Neural cell (in vitro differentiated cells): ENCODE measurements around the gene ANTXR1.

Experiments used
- EP300 ChIP-seq: fragments of 450-650 bp; conservative IDR thresholded peaks from 2 replicates; pipeline ENCODE4 v1.6.1; 2014; ENCODE audit warnings: antibody characterized with exemption, mild to moderate bottlenecking, moderate library complexity; ENCODE audit not compliant: poor library complexity, severe bottlenecking
- EZH2 ChIP-seq: fragments of 200-600, 300-800 bp; shearing (Covaris generic), sonication (generic); IDR thresholded peaks from 2 replicates; pipeline ENCODE4 v1.6.1; 2014; ENCODE audit warnings: antibody characterized with exemption, low read length, borderline replicate concordance, mild to moderate bottlenecking; ENCODE audit not compliant: insufficient read depth, poor library complexity, severe bottlenecking
- RAD21 ChIP-seq: fragments of 450-650 bp; conservative IDR thresholded peaks from 2 replicates; pipeline ENCODE4 v1.6.1; 2014; ENCODE audit warnings: antibody characterized with exemption, mild to moderate bottlenecking, moderate library complexity
- SMC3 ChIP-seq: fragments of 450-650 bp; conservative IDR thresholded peaks from 2 replicates; pipeline ENCODE4 v1.6.1; 2014; ENCODE audit warnings: antibody characterized with exemption, mild to moderate bottlenecking, moderate library complexity; ENCODE audit not compliant: poor library complexity
- TAF1 ChIP-seq: IDR thresholded peaks from 2 replicates; pipeline ENCODE4 v1.6.1; 2012; ENCODE audit warnings: low read depth
- TF ChIP-seq, protein P1 (sequence below): fragments of 450-650 bp; IDR thresholded peaks from 2 replicates; pipeline ENCODE4 v1.5.1; 2014; ENCODE audit warnings: antibody characterized with exemption, mild to moderate bottlenecking, moderate library complexity; ENCODE audit not compliant: poor library complexity, severe bottlenecking
- TF ChIP-seq, protein P2 (sequence below): IDR thresholded peaks from 2 replicates; pipeline ENCODE4 v1.6.1; 2012; ENCODE audit warnings: borderline replicate concordance

DNA sequence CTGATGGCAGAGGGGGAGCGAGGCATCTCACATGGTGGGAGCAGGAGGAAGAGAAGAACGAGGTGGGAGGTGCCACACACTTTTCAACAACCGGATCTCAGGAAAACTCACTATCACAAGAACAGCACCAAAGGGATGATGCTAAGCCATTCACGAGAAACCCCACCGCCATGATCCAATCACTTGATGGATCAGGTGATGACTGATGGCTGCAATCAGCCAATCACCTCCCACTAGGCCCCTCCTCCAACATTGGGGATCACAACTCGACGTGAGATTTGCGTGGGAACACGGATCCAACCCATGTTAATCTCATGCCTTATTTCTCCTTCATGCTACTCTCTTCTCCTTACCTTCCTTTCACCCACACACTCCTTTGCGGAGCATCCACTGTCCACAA lies 143.6 kb downstream of the ANTXR1 start:
- TF ChIP-seq, protein P1, sequence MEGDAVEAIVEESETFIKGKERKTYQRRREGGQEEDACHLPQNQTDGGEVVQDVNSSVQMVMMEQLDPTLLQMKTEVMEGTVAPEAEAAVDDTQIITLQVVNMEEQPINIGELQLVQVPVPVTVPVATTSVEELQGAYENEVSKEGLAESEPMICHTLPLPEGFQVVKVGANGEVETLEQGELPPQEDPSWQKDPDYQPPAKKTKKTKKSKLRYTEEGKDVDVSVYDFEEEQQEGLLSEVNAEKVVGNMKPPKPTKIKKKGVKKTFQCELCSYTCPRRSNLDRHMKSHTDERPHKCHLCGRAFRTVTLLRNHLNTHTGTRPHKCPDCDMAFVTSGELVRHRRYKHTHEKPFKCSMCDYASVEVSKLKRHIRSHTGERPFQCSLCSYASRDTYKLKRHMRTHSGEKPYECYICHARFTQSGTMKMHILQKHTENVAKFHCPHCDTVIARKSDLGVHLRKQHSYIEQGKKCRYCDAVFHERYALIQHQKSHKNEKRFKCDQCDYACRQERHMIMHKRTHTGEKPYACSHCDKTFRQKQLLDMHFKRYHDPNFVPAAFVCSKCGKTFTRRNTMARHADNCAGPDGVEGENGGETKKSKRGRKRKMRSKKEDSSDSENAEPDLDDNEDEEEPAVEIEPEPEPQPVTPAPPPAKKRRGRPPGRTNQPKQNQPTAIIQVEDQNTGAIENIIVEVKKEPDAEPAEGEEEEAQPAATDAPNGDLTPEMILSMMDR = no peak
- TF ChIP-seq EZH2 (no peak), SMC3 (no peak), TAF1 (no peak), EP300 (no peak), RAD21 (no peak)
- TF ChIP-seq, protein P2, sequence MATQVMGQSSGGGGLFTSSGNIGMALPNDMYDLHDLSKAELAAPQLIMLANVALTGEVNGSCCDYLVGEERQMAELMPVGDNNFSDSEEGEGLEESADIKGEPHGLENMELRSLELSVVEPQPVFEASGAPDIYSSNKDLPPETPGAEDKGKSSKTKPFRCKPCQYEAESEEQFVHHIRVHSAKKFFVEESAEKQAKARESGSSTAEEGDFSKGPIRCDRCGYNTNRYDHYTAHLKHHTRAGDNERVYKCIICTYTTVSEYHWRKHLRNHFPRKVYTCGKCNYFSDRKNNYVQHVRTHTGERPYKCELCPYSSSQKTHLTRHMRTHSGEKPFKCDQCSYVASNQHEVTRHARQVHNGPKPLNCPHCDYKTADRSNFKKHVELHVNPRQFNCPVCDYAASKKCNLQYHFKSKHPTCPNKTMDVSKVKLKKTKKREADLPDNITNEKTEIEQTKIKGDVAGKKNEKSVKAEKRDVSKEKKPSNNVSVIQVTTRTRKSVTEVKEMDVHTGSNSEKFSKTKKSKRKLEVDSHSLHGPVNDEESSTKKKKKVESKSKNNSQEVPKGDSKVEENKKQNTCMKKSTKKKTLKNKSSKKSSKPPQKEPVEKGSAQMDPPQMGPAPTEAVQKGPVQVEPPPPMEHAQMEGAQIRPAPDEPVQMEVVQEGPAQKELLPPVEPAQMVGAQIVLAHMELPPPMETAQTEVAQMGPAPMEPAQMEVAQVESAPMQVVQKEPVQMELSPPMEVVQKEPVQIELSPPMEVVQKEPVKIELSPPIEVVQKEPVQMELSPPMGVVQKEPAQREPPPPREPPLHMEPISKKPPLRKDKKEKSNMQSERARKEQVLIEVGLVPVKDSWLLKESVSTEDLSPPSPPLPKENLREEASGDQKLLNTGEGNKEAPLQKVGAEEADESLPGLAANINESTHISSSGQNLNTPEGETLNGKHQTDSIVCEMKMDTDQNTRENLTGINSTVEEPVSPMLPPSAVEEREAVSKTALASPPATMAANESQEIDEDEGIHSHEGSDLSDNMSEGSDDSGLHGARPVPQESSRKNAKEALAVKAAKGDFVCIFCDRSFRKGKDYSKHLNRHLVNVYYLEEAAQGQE = no peak
